GM11168 (cell line): ENCODE results near the gene PLEKHG4B.

Source experiments
- in situ Hi-C: fragments of 300-500 bp; cut with MboI; formaldehyde crosslinking; loops from one replicate; pipeline ENCODE4 v1.12.0; 2022; ENCODE audit warnings: low sequenced_read_pairs; ENCODE audit not compliant: unreplicated experiment

The PLEKHG4B gene

GRCh38 chr5:181160-181559, 89.2 kb downstream of the PLEKHG4B start:
- in situ Hi-C loops: no loop called here

DNA sequence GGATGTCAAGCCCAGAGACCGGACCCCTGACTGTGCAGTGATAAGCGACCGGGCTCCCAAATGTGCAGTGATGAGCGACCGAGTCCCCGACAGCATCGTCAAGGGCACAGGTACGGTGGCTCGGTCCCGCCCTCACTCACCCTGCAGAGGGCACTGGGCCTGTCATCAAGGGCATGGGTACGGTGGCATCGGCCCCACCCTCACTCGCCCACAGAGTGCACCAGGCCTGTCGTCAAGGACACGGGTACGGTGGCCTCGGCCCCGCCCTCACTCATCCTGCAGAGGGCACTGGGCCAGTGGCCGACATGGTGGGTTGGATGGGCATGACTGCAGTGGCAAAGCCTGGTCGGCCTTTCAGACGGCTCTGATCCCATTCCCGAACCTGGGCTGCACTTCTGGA, 89.6 kb downstream of the PLEKHG4B start:
- in situ Hi-C loops: no loop called here

DNA sequence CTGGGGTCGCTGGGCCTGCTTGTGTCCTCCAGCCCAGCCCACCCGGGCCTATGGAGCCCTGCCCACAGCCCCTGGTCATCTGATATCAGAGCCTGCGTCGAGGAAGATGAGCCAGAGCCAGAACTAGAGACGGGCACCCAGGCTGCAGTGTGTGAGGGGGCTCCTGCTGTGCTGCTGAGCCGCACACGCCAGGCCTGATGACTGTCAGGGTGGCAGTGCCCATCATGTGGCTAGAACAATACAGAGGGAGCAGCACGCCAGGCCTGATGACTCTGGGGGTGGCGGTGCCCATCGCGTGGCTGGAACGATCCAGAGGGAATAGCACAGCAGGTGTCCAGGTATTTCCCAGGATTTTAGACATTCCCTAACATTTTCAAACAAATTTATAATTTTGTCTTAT, 90.2 kb downstream of the PLEKHG4B start:
- in situ Hi-C loops: no loop called here

- in situ Hi-C loops: no loop called here
Observed at GRCh38 chr5:184471-184870, 92.5 kb downstream of the PLEKHG4B start.

DNA sequence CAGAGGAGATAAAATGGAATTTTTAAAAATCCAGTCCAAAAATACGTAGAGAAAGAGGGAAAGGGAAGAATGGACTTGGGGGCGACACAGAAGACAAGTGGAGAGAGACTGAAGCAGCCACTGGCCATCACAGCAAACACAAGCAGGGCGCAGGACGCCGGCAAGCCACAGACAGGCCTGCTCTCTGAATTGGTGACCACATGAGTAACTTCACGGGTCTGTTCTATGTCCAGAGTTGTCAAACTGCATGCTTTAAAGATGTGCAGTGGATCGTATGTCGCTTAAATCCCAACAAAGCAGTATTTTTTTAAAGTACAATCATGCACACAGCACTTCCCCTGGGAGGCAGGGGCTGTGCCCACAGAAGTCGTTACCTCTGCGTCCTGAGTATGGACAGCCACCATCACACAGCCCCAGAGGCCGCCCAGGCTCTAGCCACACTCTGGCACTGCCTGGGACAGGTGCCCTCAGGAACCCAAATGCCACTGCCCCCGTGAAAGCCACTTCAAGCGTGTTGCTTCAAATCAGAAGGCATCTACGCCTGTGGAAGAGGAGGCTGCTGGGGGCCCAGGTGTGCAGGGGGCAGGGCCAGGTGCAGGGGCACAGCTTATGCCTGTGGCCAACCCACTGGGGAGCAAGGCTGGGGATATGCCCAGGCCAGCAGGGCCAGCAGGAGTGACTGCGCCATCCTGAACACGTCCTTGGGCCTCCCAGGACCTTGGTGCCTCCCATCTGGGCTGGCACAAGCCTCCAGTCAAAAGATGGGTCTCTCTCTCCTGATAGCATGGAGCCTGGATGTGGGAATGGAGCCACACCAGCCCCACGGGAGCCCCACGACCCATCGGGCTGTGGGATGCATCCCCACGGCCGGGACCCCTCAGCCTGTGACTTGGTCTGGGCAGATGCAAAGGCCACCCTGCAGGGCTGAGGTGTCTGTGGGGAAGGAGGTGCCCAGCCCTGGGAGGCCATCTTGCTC, 93.4 kb downstream of the PLEKHG4B start:
- in situ Hi-C loops: no loop called here

GRCh38 chr5:186091-187041, 94.4 kb downstream of the PLEKHG4B start:
- in situ Hi-C loops: no loop called here

- in situ Hi-C loops: no loop called here
Observed at GRCh38 chr5:187042-187431, 95.1 kb downstream of the PLEKHG4B start.

DNA sequence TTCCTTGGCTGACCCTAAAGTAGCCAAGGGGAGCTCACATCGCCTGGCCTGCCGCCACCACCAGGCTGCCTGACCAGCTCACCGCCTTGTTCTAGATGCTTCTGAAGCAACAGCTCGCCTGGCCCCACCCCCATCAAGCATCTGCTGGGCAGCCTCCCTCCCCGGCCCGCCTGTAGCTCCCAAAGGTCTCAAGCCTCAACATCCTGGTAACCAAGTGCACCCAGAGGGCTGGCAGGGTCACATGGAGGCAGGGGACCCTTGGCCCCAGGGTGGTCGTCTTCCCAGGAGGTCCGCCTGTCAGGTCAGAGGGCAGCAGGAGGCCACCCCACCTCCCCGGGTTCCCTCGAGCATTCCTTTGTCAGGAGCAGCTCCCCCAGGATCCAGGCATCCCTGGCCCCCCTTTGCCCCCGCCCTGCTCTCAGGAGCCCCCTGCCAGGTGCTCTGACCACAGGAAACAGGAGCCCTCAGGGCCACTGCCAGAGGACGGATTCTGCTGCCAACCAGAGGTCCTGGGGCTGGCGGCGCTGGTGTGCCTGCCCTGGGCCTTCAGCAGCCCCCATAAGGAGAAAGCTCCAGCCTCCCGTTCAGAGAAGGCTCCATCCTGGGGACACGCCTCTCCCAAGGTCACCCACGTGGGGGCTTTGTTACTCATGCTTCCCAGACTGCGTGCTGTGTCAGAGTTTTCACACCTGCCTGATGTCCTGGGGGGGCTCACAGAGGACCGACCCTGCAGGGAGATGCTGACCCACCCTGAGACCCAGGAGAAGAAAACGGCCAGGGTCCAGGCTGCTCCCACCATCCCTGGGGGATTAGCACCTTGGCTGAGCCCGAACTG, 95.9 kb downstream of the PLEKHG4B start:
- in situ Hi-C loops: no loop called here

GRCh38 chr5:188488-189481, 96.8 kb downstream of the PLEKHG4B start:
- in situ Hi-C loops: no loop called here

GRCh38 chr5:189486-189885, 97.5 kb downstream of the PLEKHG4B start:
- in situ Hi-C loops: no loop called here

- in situ Hi-C loops: no loop called here
Observed at GRCh38 chr5:189976-190365, 98.0 kb downstream of the PLEKHG4B start.

GRCh38 chr5:190366-191035, 98.5 kb downstream of the PLEKHG4B start:
- in situ Hi-C loops: no loop called here

DNA sequence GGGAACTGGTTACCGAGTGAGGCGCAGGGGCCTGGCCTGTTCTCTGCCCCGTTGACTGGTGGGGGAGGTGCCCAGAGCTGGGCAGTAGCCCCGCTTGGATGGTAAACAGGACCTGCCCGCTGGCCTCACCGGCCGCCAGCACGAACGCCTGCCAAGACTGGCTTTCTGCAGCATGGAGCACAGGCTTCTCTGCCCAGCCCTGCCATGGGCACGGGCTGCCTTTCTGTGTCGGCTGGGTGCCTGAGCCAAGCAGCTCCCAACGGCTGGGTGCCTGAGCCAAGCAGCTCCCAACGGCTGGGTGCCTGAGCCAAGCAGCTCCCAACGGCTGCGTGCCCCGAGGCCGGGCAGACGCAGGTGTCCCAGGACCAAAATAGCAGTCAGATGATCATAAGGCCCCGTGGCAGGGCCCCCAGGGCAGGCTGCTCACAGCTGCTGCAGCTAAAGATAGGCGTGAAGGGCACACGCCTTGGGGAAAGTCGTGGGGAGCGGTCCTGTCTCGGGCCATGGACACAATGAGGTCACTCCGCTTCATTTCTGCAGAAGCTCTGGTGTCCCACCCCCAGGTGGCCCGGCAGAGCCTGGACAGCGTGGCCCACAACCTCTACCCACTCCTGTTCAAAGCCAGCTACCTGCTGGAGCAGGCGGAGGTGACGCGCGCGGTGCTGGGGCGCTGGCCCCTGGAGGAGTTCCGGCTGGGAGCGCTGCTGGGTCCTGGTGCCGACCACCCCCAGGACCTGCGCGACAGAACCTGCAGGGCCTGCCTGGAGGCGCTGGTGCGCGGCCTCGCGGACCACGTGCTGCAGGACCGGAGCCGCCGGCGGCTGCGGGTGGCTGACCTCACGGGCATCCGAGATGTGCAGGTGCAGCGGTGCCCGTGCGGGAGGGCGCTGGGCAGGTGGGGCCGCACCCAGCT, 99.3 kb downstream of the PLEKHG4B start, which contains the start of gene LRRC14B:
LRRC14B (plus strand) TSS at position 460 of the 913 bp plus-strand sequence; CDS start at position 504, 44 bp downstream.
- in situ Hi-C loops: no loop called here

DNA sequence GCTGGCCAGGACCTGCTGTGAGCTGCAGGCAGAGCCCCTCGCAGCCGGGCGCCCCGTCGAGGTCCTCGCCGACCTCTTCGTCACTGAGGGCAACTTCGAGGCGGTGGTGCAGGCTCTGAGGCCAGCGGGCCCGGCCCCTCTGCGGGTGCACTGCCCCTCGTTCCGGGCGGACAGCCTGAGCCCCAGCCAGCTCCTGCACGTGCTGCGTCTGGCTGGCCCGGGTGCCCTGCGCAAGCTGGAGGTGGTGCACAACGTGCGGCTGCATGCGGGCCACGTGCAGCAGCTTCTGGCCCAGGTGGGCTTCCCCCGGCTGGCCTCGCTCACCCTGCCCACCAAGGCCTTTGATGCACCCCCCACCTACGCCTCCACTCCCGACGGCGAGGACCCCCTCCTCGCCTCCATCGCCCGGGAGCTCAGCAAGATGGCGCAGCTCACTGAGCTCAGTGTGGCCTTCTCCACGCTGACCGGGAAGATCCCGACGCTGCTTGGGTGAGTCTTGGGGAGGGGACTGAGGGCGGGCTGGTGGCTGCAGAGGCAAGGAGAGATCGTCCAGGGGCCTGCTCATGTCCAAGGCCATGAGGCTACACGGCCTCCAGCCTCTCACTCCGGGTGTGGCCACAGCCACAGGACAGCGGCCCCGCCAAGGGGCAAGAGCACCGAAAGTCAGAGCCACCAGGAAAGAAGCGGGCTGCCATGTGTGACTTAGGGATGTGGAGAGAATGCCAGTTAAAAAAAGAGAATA, 100.2 kb downstream of the PLEKHG4B start:
- in situ Hi-C loops: no loop called here

DNA sequence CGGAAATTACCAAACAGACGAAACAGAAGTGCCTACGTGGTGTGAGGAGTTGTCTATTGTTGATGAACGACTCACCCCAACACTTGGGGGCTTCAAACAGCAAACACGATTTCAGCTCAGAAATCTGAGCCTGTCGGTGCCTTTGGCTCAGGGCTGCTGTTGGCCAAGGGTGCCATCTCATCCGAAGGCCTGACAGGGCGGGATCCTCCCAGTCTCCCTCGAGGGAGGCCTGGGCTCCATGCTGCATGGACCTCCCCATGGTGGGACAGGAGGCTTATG, 100.7 kb downstream of the PLEKHG4B start:
- in situ Hi-C loops: no loop called here

DNA sequence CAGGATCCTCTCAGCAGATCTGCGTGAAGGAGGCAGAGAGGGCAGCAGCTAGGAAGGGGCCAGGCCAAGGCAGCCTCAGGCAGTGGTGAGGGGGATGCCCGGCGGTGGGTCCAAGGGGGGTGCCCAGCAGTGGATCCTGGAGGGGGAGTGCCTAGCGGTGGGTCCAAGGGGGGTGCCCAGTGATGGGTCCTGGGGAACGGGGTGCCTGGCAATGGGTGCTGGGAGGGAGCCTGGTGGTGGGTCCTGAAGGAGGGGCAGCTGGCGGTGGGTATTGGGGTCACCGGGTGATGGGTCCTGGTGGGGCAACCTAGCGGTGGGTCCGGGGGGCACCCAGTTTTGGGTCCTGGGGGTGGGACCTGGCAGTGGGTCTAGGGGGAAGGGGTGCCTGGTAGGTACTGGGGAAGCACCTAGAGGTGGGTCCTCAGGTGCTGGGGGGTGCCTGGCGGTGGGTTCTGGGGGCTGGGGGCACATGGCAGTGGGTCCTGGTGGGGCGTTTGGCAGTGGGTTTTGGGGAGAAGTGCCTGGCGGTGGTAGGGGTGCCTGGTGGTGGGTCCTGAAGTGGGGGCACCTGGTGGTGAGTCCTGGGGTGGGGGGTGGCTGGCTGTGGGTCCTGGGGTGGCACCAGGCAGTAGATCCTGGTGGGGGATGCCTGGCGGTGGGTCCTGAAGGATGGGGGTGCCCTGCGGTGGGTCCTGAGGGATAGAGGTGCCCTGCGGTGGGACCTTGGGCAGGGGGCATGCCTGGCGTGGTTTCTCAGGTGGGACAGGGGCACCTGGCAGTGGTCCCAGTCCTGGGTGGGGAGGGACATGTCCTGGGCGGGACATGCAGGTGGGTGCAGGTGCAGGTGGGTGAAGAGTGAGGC, 101.2 kb downstream of the PLEKHG4B start:
- in situ Hi-C loops: no loop called here
